Tongue (tissue), 2 donors: ENCODE data around the gene NIPAL3. TPM values are rescaled to one million over a fixed set of nuclear protein-coding genes. Genes with fewer than 3 reads are reported as not detected.
"Not testable (repeated sequence)": the region's sequence is repeated elsewhere in the genome, so short reads cannot be mapped to it uniquely, and the experiment has no call there.

ENCODE experiments used
- DNase-seq: peaks from one replicate; pipeline ENCODE4 v3.0.0-alpha.2; 2015
- total RNA-seq: library from RNA; depleted of rRNA; stranded (reverse); fragments of >200 nt; gene quantifications from one replicate; pipeline ENCODE4 v1.2.3, GENCODE V29; 2014

The NIPAL3 gene
- total RNA-seq, 1 donor from 2014 or later: 15.4 TPM

DNA sequence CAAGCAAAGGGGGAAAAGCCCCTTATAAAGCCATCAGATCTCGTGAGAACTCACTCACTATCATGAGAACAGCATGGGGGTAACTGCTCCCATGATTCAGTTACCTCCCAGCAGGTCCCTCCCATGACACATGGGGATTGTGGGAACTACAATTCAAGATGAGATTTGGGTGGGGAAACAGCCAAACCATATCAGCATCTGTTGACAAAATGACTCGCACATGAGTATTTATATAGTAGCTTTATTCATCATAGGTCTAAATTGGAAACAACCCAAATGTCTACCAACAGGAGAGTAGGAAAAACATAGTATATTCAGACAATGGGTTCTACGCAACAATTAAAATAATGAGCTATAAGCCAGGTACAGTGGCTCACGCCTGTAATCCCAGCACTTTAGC lies 46.5 kb downstream of the NIPAL3 start:
- DNase-seq: not testable (repeated sequence)

DNA sequence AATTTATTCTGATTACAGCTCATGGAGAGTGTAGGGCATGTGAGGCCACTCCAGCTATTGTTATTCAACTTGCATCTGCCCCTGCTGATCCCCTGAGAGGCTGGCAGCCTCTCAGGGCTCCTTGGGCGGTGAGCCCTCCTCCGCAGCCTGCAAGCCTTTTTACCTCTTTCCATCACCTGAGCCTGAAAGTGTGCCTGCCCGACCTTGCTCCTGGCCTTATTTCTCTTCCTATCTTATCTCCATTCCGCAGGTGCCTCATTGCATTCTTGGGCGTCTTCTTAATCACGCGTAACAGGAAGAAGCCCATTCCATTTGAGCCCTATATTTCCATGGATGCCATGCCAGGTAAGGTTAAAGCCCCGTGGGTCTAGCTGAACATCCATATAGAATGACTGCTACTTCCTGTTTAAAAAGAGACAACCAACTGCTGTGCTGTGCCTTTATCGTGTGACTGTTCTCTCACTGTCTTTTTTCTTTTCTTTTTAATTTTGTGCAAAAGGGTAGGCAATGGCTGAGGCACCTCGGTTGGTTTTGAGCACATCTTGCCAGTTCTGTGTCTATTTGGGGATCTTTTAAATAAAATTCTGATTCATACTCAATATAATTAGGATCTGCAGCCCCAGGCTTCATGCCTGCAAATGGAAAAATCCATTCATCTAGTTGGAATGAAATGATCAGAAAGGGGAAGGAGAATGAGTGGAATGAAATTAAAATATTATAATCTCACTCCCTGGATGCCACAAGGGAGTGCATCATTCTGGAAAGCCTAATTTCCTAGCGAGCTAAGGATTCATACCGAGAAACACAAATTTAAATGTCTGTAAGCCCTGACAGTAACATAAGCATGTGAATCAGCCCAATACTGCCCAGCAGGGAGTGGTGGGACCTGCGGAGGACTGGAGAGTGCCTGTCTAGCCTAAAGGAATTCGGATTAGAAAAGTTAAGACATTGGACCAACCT lies 48.5 kb downstream of the NIPAL3 start:
- DNase-seq: no peak

DNA sequence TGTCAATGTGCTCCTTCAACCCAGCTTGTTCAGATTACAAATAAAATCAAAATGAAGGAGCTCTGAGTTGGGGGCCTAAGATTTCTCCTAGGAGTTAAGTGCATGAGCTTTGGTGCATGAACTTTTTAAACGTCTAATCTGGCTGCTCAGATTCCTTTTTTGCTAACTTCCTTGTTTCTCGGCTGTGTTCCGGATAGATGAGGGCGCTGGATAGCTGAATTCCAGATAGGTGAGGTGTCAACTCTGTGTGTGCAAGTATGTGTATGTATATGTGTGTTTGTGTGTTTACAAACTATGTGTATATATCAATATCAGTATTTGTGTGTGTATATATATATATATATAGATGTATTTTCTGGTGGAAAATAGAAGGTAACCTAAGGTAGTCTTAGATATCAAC lies 49.5 kb downstream of the NIPAL3 start:
- no peak for DNase-seq

DNA sequence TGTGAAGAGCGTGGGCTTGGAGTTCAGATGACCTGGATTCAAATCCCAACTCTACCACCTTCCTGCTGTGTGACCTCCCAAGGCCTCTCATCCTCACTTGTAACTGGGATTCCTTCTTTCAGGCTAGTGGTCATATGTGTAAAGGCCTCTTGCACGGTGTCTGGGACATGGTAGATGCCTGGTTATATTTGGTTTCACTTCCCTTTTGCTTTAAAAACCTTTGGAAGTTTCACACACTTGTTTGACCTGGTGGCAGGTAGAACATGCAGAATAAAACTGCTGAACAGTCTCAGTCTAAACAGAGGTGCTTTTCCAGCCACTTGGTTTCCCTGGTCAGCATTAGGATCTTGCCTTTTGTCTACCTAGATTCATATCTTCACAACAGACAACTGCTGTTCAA lies 50.0 kb downstream of the NIPAL3 start:
- no peak for DNase-seq

DNA sequence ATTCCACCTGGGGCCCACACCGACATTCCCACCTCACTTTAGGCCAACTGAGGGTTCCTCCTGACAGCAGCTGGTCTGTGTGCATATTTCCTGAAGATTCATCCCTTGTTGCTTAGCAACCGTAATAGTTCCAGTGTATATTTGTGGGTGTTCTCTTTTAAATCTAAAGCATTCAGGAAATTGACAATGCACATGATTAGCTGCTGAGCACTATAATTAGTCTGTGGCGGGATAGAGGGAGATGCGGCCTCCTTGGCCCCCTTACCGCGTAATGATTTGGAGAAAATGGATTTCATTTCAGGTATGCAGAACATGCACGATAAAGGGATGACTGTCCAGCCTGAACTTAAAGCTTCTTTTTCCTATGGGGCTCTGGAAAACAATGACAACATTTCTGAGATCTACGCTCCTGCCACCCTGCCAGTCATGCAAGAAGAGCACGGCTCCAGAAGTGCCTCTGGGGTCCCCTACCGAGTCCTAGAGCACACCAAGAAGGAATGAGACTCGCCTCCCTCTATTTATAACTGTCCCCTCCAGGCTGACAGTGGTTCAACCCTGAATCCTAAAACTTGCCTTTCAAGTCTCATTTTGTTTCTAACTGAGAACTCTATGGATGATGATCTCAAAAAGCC lies 53.2 kb downstream of the NIPAL3 start:
- DNase-seq: peak; percentile 8

DNA sequence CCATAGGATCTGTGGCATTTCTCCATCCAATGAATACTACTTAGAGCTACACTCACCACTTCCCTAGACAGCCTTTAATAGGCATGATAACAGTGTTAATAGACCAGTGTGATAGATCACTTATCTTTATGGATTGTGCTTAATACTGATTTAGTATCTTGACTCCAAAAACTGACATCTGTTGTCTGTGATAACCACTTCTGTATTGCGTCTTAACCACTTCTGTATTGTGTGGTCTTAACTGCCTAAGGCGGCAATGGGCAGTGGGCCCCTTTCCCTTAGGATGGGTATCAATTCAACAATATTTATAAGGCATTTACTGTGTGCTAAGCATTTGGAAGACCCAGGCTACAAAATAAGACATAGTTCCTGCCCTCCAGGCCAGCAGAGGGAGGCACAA lies 55.0 kb downstream of the NIPAL3 start:
- no peak for DNase-seq

DNA sequence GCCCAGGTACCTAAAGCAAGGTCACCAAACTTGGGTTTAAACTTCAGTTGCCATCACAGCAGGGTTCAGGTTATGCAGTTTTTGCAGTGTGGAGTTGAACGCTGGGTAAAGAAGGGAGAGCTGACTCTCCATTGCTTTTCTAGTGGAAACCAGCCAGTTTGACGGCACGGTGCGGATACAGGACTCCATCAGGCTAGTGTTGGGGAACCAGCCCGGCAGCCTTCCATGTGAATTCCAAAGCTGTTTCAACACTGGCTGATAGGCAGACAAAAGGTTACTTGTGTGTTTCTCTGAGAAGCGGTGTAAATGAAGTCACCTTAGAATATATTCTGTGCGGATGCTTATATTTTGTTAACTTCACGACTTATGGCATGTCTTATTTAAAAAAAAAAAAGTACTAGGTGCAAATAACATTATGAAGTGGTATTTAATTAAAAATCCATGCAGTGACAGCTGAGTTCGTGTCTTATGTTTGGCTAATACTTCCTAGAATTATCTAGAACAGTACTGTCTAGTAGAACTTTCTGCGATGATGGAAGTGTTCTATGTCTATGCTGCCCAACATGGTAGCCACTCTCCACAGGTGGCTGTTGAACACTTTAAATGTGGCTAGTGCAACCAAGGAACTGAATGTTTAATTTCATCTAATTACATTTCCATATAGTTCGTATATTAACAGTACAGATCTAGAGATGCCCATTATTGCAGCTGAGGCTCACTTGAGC lies 57.1 kb downstream of the NIPAL3 start:
- peak; percentile 39 for DNase-seq

DNA sequence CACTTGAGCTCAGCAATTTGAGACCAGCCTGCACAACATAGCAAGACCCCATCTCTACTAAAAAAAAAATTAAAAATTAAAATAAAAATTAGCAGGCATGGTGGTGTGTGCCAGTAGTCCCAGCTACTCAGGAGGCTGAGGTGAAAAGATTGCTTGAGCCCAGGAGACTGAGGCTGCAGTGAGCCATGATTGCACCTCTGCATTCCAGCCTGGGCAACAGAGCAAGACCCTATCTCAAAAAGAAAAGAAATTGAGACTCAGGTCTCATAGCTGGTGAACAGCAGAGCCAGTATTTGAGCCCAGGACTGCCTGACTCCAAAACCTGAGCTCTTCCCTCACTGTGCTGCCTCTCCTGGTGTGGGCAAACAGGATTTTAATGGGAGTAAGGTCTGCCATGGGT lies 58.6 kb downstream of the NIPAL3 start:
- no peak for DNase-seq

DNA sequence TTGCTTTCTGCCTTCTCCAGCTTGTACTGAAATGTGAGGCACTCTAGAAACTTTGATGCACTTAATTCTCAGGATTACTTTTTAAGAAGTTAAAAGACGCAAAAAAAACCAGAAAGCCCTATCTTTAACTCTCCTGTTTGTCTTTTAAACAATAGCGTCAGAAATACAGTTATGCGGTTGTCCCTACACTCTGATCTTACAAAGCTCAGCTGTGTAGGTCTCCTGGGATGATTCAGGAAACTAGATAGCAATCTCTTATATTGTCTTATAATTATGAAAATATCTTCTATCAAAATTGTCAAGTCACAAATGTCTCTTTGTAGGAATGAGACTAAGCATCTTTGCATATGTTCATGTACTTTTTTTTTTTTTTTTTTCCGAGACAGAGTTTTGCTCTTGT lies 60.1 kb downstream of the NIPAL3 start:
- no peak for DNase-seq

DNA sequence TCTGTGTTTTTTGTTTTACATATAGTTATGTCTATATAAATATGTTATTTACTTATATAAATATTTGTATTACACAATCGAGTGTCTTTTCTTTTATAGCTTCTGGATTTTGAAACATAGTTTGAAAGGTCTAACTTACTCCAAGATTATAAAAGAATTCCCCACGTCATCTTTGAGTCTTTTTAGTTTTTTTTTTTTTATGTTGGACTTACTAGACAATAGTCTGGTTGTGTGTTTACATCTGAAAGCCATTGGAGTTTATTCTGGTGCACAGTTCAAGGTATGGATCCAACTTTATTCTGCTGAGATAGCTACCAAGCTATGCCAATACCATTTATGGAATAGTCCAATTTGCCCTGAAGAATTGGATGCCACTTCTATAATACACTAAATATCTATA lies 61.0 kb downstream of the NIPAL3 start:
- DNase-seq: no peak

DNA sequence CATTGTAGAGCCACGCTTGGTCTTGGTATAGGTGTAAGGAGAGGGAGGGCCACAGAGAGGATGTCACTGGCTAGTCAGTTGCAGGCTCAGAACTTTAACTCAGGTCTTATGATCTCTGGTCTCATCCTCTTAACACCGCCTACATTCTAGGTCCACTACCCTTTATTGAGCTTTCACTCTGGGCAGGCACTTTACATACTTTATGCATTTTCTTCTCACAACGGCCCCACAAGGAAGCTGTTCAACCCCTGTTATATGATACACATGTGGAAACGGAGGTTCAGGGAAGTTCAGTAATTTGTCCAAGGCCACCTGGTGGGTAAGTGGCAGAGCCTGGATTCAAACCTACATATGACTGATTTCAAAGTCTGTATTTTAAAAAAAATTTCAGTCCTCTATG lies 61.7 kb downstream of the NIPAL3 start:
- no peak for DNase-seq

DNA sequence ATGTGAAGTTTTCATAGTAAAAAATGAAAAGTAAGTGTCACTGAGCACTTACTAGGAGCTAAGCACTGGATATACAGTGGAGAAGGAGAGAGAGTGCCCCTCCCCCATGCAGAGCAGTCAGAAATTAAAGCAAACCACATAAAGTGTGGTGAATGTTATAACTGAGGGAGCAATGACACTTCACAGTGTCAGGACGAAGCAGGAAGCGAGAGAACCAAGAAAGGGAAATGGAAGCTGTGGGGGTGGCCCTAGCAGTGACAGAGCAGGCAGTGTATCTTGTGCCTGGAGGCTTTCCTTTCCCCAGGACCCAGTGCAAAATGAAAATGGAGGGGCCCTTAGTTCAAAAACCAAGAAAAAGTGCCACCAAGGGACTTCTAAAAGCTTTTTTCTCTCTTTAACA lies 65.5 kb downstream of the NIPAL3 start:
- DNase-seq: peak; percentile 12

DNA sequence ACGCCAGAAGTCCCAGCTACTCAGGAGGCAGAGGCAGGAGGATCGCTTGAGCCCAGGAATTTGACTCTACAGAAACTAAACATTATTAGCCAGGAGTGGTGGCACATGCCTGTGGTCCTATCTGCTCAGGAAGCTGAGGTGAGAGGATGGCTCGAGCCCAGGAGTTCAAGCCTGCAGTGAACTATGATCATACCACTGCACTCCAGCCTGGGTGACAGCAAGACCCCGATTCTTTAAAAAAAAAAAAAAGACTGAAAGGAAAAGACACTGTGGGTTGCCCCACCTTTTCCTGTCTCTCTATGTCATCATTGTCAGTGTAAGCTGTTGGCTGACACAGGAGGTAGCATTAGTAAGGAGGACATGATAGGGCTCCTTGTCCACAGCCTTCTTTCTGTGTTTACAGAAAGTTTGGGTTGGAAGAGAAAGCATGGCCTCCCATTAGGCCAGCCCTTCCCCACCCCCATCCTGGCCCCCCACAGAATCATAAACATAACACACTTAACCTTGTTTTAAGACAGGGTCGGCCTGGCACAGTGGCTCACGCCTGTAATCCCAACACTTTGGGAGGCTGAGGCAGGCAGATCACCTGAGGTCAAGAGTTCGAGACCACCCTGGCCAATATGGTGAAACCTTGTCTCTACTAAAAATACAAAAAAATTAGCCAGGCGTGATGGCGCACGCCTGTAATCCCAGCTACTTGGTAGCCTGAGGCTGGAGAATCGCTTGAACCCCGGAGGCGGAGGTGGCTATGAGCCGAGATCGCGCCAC lies 66.4 kb downstream of the NIPAL3 start:
- DNase-seq: no peak

DNA sequence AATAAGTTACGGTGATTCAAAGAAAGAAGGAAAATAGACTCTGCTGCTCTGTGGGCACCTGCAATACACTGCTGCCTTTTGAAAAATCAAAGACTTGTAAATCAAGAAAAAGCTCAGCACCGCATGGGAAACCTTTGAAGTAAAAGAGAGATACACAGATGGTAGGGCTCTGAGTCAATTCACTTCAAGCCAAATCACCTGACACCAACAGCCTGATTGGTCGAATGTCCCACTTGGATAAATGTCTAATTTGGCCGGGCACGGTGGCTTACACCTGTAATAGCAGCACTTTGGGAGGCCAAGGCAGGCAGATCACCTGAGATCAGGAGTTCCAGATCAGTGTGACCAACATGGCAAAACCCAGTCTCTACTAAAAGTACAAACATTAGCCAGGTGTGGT lies 67.8 kb downstream of the NIPAL3 start:
- no peak for DNase-seq

DNA sequence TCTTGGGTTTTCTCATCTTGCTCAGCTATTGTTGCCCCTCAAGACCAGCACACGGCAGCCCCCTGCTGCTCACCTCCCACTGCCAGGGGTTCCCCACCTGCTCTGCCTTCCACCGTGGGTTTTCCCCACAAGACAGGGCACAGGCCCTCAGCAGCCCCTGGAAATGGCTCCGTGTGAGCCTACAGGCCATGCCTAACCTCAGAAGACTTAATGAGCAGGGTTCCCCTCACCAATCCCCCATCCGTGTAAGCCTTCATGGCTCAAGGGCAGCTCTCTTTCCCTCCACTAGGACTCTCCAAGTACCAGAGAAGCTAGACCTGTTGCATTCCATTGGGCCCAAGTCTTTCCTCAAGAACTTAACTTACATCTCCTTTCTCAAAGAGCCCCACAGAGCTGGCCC lies 68.6 kb downstream of the NIPAL3 start:
- no peak for DNase-seq

DNA sequence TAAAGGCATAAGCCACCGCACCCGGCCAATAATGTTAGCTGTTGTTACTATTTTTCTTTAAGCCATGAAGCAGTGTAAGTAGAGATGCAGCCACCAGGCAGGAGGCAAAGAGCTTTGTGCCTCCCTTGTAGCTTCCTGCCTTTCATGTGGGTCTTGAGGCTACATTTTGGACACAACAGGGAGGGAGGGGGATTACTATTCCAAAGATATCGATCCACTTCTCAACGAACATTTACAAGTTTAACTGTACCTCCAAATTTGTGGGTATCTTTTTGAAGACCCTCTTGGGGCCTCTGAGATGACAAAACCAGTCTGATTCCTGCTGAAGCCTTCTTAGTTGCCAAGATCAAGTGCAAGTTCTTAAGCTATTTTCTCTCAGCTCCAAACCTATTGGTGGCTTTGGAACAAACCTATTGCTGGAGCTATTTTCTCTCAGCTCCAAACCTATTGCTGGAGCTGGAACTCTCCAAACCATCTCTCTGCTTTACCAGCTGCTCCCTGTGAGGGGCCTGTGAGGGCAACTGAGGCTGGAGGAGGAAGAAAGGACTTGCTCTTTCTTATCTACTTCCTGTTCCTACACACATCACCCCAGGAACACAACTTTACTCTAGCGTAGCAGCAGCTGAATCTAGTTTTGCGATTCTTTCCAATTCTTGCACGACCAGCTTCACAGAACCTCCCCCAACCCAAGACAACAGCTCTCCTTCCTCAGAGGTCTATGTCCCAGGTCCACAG lies 70.9 kb downstream of the NIPAL3 start:
- no peak for DNase-seq

DNA sequence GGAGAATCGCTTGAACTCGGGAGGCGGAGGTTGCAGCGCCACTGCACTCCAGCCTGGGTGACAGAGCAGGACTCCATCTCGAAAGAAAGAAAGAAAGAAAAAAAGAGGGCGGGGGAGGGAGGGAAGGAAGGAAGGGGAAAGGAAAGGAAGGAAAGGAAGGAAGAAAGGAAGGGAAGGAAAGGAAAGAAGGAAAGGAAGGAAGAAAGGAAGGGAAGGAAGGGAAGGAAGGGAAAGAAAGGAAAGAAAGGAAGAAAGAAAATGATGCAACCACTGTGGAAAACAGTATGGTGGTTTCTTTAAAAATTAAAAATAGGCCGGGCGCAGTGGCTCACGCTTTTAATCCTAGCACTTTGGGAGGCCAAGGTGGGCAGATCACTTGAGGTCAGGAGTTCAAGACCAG lies 71.9 kb downstream of the NIPAL3 start:
- DNase-seq: no peak

DNA sequence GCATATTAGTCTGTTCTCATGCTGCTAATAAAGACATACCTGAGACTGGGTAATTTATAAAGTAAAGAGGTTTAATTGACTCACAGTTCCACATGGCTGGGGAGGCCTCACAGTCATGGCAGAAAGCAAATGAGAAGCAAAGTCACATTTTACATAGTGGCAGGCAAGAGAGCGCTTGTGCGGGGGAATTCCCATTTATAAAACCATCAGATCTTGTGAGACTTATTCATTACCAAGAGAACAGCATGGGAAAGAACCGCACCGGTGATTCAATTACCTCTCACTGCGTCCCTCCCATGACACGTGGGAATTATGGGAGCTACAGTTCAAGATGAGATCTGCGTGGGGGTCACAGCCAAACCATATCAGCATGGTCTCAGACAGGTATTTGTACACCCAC lies 72.6 kb downstream of the NIPAL3 start:
- not testable (repeated sequence) for DNase-seq

DNA sequence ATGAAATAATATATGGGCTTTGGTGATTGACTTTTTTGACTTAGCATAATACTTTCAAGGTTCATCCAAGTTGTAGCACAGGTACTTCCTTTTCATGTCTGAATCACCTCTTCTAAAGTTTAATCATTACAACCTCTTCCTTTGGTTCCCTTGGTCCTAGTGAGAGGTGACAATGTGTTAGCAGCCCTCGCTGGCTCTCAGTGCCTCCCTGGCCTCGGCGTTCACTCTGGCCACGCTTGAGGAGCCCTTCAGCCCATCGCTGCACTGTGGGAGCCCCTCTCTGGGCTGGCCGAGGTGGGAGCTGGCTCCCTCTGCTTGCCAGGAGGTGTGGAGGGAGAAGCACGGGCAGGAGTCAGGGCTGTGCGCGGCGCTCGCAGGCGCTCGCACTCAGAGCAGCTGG lies 74.1 kb downstream of the NIPAL3 start:
- no peak for DNase-seq

DNA sequence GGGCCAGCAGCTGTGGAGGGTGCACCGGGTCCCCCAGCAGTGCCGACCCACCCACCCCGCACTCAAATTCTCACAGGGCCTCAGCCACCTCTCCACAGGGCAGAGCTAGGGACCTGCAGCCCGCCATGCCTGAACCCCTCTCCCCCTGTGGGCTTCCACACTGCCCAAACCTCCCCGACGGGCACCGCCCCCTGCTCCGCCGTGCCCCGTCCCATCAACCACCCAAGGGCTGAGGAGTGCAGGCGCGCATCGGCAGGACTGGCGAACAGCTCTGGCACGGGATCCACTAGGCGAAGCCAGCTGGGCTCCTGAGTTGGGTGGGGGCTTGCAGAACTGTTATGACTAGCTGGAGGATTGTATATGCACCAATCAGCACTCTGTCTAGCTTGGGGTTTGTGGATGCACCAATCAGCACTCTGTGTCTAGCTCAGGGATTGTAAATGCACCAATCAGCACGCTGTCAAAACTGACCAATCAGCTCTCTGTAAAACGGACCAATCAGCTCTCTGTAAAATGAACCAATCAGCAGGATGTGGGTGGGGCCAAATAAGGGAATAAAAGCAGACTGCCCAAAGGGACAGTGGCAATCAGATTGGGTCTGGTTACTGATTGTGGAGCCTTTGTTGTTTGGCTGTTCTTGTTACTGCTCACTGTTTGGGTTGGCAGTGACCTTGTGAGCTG lies 74.6 kb downstream of the NIPAL3 start:
- DNase-seq: no peak
